ENCODE measurements around the gene MOCOS.

GRCh38 chr18:36158266-36158867 is 28.9 kb upstream of the MOCOS start:
- TF ChIP-seq CTCF (conservative IDR thresholded peaks at IDR 0.05 in 1 of 2, IDR thresholded peaks at IDR 0.05 in 1 of 2; ENCODE audit: extremely low read depth in 1 of 2, insufficient read depth in 1 of 2, low read depth in 1 of 2, low read length in 2 of 2), result no peak
- no peak for TF ChIP-seq EZH2 (IDR thresholded peaks at IDR 0.05; ENCODE audit: borderline replicate concordance, low read length)

Data from mammary epithelial cell (primary cell).